Spleen (tissue), 11 donors: ENCODE measurements around the gene TTC3. TPM values are rescaled to one million over a fixed set of nuclear protein-coding genes. Genes with fewer than 3 reads are reported as not detected.

ENCODE experiments used
- DNase-seq: peaks from one replicate; pipeline ENCODE4 v3.0.0-alpha.2; 2020
- H3K27ac ChIP-seq, 8 donors: fragments of 200-600 bp; sonication (generic) in 7 of 8; 1 replicate in 4 of 8; 2 replicates in 4 of 8; pipeline versions ENCODE4 v1.5.0 to v1.8.0; 2016 to 2021; ENCODE audit warnings: inconsistent platforms in 4 of 8, mild to moderate bottlenecking in 4 of 8, moderate library complexity in 1 of 8
- H3K27me3 ChIP-seq, 7 donors: fragments of 200-600 bp; sonication (generic) in 6 of 7; replicated peaks in 1 of 7; 1 replicate in 4 of 7; 2 replicates in 3 of 7; pipeline versions ENCODE4 v1.5.0 to v1.8.0; 2016 to 2021; ENCODE audit warnings: inconsistent platforms in 3 of 7, mild to moderate bottlenecking in 1 of 7
- H3K36me3 ChIP-seq, 6 donors: fragments of 200-600 bp; sonication (generic) in 5 of 6; 1 replicate in 4 of 6; 2 replicates in 2 of 6; pipeline versions ENCODE4 v1.5.0 to v1.8.0; 2016 to 2021; ENCODE audit warnings: inconsistent platforms in 2 of 6
- H3K4me1 ChIP-seq, 6 donors: fragments of 200-600 bp; sonication (generic) in 5 of 6; 1 replicate in 3 of 6; 2 replicates in 3 of 6; pipeline versions ENCODE4 v1.5.0 to v1.8.0; 2016 to 2021; ENCODE audit warnings: inconsistent platforms in 3 of 6
- H3K4me3 ChIP-seq, 8 donors: fragments of 200-600 bp; sonication (generic) in 7 of 8; 1 replicate in 4 of 8; 2 replicates in 4 of 8; pipeline versions ENCODE4 v1.5.0 to v1.8.0; 2016 to 2021; ENCODE audit warnings: inconsistent platforms in 4 of 8, mild to moderate bottlenecking in 4 of 8, moderate library complexity in 2 of 8
- H3K9me3 ChIP-seq, 8 donors: fragments of 200-600 bp; sonication (generic) in 7 of 8; 1 replicate in 4 of 8; 2 replicates in 4 of 8; pipeline versions ENCODE4 v1.5.0 to v1.8.0; 2016 to 2021; ENCODE audit warnings: inconsistent platforms in 4 of 8
- CTCF ChIP-seq, 11 experiments: fragments of 200-600 bp in 7 of 11; fragments of 450-650 bp in 4 of 11; sonication (generic) in 4 of 11; IDR thresholded peaks in 8 of 11; conservative IDR thresholded peaks in 3 of 11; 1 replicate in 7 of 11; 2 replicates in 4 of 11; pipeline versions ENCODE4 v1.4.0 to v1.8.0; 2016 to 2021; ENCODE audit warnings: antibody characterized with exemption in 11 of 11, inconsistent platforms in 4 of 11, mild to moderate bottlenecking in 1 of 11
- POLR2A ChIP-seq, 3 donors: fragments of 450-650 bp; IDR thresholded peaks; one replicate each; pipeline ENCODE4 v1.5.1; 2017; ENCODE audit warnings: antibody characterized with exemption in 3 of 3, mild to moderate bottlenecking in 1 of 3
- POLR2AphosphoS5 ChIP-seq, 3 donors: sonication (generic); formaldehyde crosslinking; IDR thresholded peaks; one replicate each; pipeline ENCODE4 v1.5.1; 2017; ENCODE audit warnings: antibody characterized with exemption in 3 of 3
- whole genome bisulfite sequencing, 5 donors: extraction: QIAGEN DNeasy Blood & Tissue Kit in 3 of 5; methylation state at CpG; one replicate each; pipeline versions ENCODE4 v1.1.5 to v1.1.7; 2013 to 2018; 5-methylcytosine and 5-hydroxymethylcytosine counted together
- intact Hi-C: fragments of 100-400 bp; cut with DNase I; formaldehyde crosslinking; loops from one replicate; pipeline ENCODE4 v1.15.0; 2023; ENCODE audit warnings: low total_unique reads
- polyA plus RNA-seq, 3 donors: library from polyadenylated mRNA; stranded (reverse); fragments of 200-250 nt; gene quantifications; one replicate each; pipeline ENCODE4 v1.2.1, GENCODE V29; 2013
- total RNA-seq, 7 donors: library from RNA; depleted of rRNA in 3 of 7; stranded (reverse); fragments of >200 nt in 3 of 7; fragmentation: NEBNext Ultra II Directional in 4 of 7; extraction: Animal tissue kit (Norgen Biotek cat#: 25700) in 4 of 7; gene quantifications; one replicate each; pipeline versions ENCODE4 v1.1.0 to v1.2.1, GENCODE V29; 2016 to 2021
- donor health status: healthy with polysubstance abuse.
- donor health status: DM: no; HTN: no; CAD: no; lungs with moderate emphysema.
- donor health status: DM: no; HTN: no; CAD: no.
- donor health status: Bipolar disorder and iron deficiency.
- donor health status: healthy.
- donor health status: DM: no; HTN: no; CAD: no.
- donor health status: DM: yes; HTN: yes; CAD: no.

The TTC3 gene
- total and polyA plus RNA-seq, 10 donors: 16.0 to 143 (median 80.7) TPM

GRCh38 chr21:37193006-37193405, 120.0 kb downstream of the TTC3 start:
- intact Hi-C loops: no loop called here
- WGBS, 5 donors: 71 to 74% (median 72%) methylated on average over 4 of the region's 4 CpGs
- H3K27me3 ChIP-seq: no peaks in the 10 kb centered on the region
- H3K36me3 ChIP-seq: peaks cover 0 to 100% (median 68%) of the 10 kb centered on the region in 6 donors
- no peaks in the 10 kb centered on the region for H3K4me1 ChIP-seq
- TF ChIP-seq POLR2AphosphoS5 (IDR thresholded peaks at IDR 0.05) (no peak), POLR2A (IDR thresholded peaks at IDR 0.05) (no peak), CTCF (IDR thresholded peaks at IDR 0.05 in 8 of 11, conservative IDR thresholded peaks at IDR 0.05 in 3 of 11) (no peak)
- H3K27ac ChIP-seq: no peak overlapping the region
- no peak for DNase-seq
- no peaks in the 10 kb centered on the region for H3K9me3 ChIP-seq
- H3K4me3 ChIP-seq: no peak overlapping the region

GRCh38 chr21:37193676-37194075, 120.6 kb downstream of the TTC3 start:
- peaks cover 0 to 100% (median 63%) of the 10 kb centered on the region in 6 donors for H3K36me3 ChIP-seq
- H3K27ac ChIP-seq: no peak overlapping the region
- H3K9me3 ChIP-seq: no peaks in the 10 kb centered on the region
- WGBS, 5 donors: 95 to 97% (median 97%) methylated on average over 6 of the region's 6 CpGs
- H3K4me1 ChIP-seq: no peaks in the 10 kb centered on the region
- intact Hi-C loops: no loop called here
- no peak for TF ChIP-seq POLR2A (IDR thresholded peaks at IDR 0.05)
- no peak for TF ChIP-seq POLR2AphosphoS5 (IDR thresholded peaks at IDR 0.05)
- no peak for TF ChIP-seq CTCF (IDR thresholded peaks at IDR 0.05 in 8 of 11, conservative IDR thresholded peaks at IDR 0.05 in 3 of 11)
- no peak for DNase-seq
- no peaks in the 10 kb centered on the region for H3K27me3 ChIP-seq
- no peak overlapping the region for H3K4me3 ChIP-seq

- TF ChIP-seq POLR2A (IDR thresholded peaks at IDR 0.05): no peak
- TF ChIP-seq POLR2AphosphoS5 (IDR thresholded peaks at IDR 0.05): no peak
- no peak for TF ChIP-seq CTCF (IDR thresholded peaks at IDR 0.05 in 8 of 11, conservative IDR thresholded peaks at IDR 0.05 in 3 of 11)
- Histone ChIP-seq H3K4me3 (no peak overlapping the region), H3K36me3 (peaks cover 0 to 100% (median 60%) of the 10 kb centered on the region in 6 donors), H3K27me3 (no peaks in the 10 kb centered on the region), H3K27ac (no peak overlapping the region), H3K4me1 (no peaks in the 10 kb centered on the region), H3K9me3 (no peaks in the 10 kb centered on the region)
- intact Hi-C loops: no loop called here
- WGBS, 5 donors: 87 to 98% (median 96%) methylated on average over 3 of the region's 3 CpGs
- DNase-seq: no peak
Observed at GRCh38 chr21:37195059-37195458, 122.0 kb downstream of the TTC3 start.

GRCh38 chr21:37195610-37196009, 122.6 kb downstream of the TTC3 start:
- no peak for DNase-seq
- WGBS, 5 donors: 94 to 97% (median 95%) methylated on average over 14 to 15 of the region's 15 CpGs
- H3K36me3 ChIP-seq: peaks cover under 1 to 100% (median 64%) of the 10 kb centered on the region in 6 donors
- TF ChIP-seq CTCF (IDR thresholded peaks at IDR 0.05 in 8 of 11, conservative IDR thresholded peaks at IDR 0.05 in 3 of 11) (no peak), POLR2A (IDR thresholded peaks at IDR 0.05) (no peak), POLR2AphosphoS5 (IDR thresholded peaks at IDR 0.05) (no peak)
- no peaks in the 10 kb centered on the region for H3K4me1 ChIP-seq
- no peaks in the 10 kb centered on the region for H3K27me3 ChIP-seq
- no peak overlapping the region for H3K4me3 ChIP-seq
- no peaks in the 10 kb centered on the region for H3K9me3 ChIP-seq
- H3K27ac ChIP-seq: no peak overlapping the region
- intact Hi-C loops: no loop called here
